Activated B cell treated with CpG ODN at 0.5 μM for 24 hours (primary cell): ENCODE measurements around the gene B3GNT7. TPM values are rescaled to one million over a fixed set of nuclear protein-coding genes. Genes with fewer than 3 reads are reported as not detected.

Experiments used
- ATAC-seq: fragments of 200-7000 bp; cut with Tn5 transposase; one replicate; pipeline ENCODE4 v1.10.0; 2021; ENCODE audit warnings: low read depth, mild to moderate bottlenecking, moderate library complexity
- CTCF ChIA-PET: fragments of 350-600 bp; sonication (Branson Sonifier 250); formaldehyde crosslinking; loops from one replicate; lab custom pipeline; 2021; ENCODE audit warnings: antibody characterized with exemption; lab: Charles Lee
- POLR2A ChIA-PET: fragments of 350-600 bp; sonication (Branson Sonifier 250); formaldehyde crosslinking; loops from one replicate; lab custom pipeline; 2021; ENCODE audit warnings: antibody characterized with exemption; lab: Charles Lee
- DNase-seq: peaks from one replicate; pipeline ENCODE4 v3.0.0; 2022
- H3K27ac Mint-ChIP-seq: one replicate; pipeline ENCODE4 v1.8.0; 2020; ENCODE audit warnings: mixed read lengths
- H3K27me3 Mint-ChIP-seq: one replicate; pipeline ENCODE4 v1.8.0; 2021; ENCODE audit warnings: mixed read lengths
- H3K36me3 Mint-ChIP-seq: one replicate; pipeline ENCODE4 v1.8.0; 2021; ENCODE audit warnings: low read depth, mixed read lengths
- H3K4me1 Mint-ChIP-seq: one replicate; pipeline ENCODE4 v1.8.0; 2021; ENCODE audit warnings: mixed read lengths
- H3K4me3 Mint-ChIP-seq: one replicate; pipeline ENCODE4 v1.8.0; 2020; ENCODE audit warnings: mild to moderate bottlenecking, mixed read lengths
- H3K9me3 Mint-ChIP-seq: one replicate; pipeline ENCODE4 v1.8.0; 2020; ENCODE audit warnings: mixed read lengths
- intact Hi-C: fragments of 100-400 bp; cut with micrococcal nuclease; formaldehyde crosslinking; loops from one replicate; pipeline ENCODE4 v1.15.1; 2024
- total RNA-seq: library from RNA; stranded (reverse); gene quantifications from 2 replicates; pipeline ENCODE4 v1.2.3, GENCODE V29; 2022
- TF ChIP-seq, protein P1 (sequence below): fragments of 200-600 bp; IDR thresholded peaks from one replicate; pipeline ENCODE4 v1.8.0; 2022; ENCODE audit warnings: antibody characterized with exemption, mild to moderate bottlenecking

B3GNT7 gene
- total RNA-seq, 1 donor from 2014 or later: 24.4 TPM

- Mint-ChIP-seq H3K4me1 (peaks cover 67% of the 10 kb centered on the region), H3K27me3 (no peaks in the 10 kb centered on the region), H3K4me3 (peak overlapping the region; percentile 97), H3K9me3 (no peaks in the 10 kb centered on the region), H3K27ac (peak overlapping the region; percentile 100), H3K36me3 (peaks cover 56% of the 10 kb centered on the region)
- CTCF ChIA-PET: interaction anchor here (0.9 to 2.7 kb wide), 8 partner anchors 11 to 320 kb away, joined by 3 to 24 read pairs (median 4); no protein-coding TSS in a partner anchor
- intact Hi-C loops: loop anchor here (1.0 to 5.0 kb wide), 8 partner anchors 11 to 1187 kb away; partner anchors contain the start of genes NCL and PSMD1
- TF ChIP-seq, protein P1, sequence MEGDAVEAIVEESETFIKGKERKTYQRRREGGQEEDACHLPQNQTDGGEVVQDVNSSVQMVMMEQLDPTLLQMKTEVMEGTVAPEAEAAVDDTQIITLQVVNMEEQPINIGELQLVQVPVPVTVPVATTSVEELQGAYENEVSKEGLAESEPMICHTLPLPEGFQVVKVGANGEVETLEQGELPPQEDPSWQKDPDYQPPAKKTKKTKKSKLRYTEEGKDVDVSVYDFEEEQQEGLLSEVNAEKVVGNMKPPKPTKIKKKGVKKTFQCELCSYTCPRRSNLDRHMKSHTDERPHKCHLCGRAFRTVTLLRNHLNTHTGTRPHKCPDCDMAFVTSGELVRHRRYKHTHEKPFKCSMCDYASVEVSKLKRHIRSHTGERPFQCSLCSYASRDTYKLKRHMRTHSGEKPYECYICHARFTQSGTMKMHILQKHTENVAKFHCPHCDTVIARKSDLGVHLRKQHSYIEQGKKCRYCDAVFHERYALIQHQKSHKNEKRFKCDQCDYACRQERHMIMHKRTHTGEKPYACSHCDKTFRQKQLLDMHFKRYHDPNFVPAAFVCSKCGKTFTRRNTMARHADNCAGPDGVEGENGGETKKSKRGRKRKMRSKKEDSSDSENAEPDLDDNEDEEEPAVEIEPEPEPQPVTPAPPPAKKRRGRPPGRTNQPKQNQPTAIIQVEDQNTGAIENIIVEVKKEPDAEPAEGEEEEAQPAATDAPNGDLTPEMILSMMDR: no peak
- POLR2A ChIA-PET: interaction anchor here (0.6 to 4.9 kb wide), 24 partner anchors 11 to 1173 kb away, joined by 3 to 50 read pairs (median 6); partner anchors contain the start of genes ARMC9, NCL and PTMA
- DNase-seq (peak; percentile 55), ATAC-seq (peak; percentile 56)
Measured at GRCh38 chr2:231394211-231395141, 1.0 kb upstream of the B3GNT7 start.

DNA sequence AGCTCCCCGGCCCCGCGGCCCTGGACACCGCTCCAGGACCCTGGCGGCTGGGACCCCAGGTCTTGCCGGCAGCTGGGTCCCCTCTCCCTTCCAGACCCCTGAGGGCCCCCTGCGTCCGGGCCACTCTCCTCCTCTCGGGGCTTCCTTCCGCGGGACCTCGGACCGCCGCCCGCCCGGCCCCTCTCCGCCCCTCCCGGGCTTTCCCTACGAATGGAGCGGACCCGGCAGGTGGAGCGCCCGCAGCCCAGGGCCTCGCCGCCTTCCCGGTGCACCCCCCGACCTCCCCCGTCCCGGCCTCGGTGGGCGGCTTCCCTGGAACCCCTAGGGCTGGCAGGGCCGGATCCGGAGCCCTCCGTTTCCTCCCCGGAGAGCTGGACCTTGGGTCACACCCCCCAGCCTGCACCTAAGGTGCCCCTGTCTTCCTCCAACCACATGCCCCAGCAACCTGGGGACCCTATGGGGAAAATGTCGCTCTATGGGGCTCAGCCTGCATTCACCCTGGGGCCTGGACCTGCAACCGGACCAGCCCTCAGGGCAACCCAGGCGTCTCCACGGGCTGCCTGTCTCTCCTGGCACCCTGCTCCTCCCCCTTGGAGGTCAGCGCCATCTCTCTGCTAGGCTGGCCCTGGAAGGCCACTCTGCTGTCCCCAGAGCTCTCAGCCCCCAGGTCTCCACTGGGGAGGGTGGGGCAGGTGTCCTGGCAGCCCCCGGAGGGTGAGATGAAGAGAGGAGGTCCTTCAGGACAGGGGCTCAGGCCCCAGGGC lies 730 bp downstream of the B3GNT7 start:
- peaks cover 61% of the 10 kb centered on the region for H3K36me3 Mint-ChIP-seq
- H3K4me1 Mint-ChIP-seq: peaks cover 59% of the 10 kb centered on the region
- DNase-seq (peak; percentile 28), ATAC-seq (no peak)
- no peaks in the 10 kb centered on the region for H3K27me3 Mint-ChIP-seq
- ChIA-PET CTCF (interaction anchor here (0.8 to 1.3 kb wide), 5 partner anchors 9 to 293 kb away, joined by 3 to 6 read pairs (median 4); no protein-coding TSS in a partner anchor), POLR2A (interaction anchor here (0.6 to 4.9 kb wide), 8 partner anchors 9 to 169 kb away, joined by 3 to 50 read pairs (median 5); partner anchors contain the start of gene NCL)
- H3K9me3 Mint-ChIP-seq: no peaks in the 10 kb centered on the region
- intact Hi-C loops: no loop called here
- peak overlapping the region; percentile 81 for H3K27ac Mint-ChIP-seq
- H3K4me3 Mint-ChIP-seq: peak overlapping the region; percentile 85
- TF ChIP-seq, protein P1: no peak

DNA sequence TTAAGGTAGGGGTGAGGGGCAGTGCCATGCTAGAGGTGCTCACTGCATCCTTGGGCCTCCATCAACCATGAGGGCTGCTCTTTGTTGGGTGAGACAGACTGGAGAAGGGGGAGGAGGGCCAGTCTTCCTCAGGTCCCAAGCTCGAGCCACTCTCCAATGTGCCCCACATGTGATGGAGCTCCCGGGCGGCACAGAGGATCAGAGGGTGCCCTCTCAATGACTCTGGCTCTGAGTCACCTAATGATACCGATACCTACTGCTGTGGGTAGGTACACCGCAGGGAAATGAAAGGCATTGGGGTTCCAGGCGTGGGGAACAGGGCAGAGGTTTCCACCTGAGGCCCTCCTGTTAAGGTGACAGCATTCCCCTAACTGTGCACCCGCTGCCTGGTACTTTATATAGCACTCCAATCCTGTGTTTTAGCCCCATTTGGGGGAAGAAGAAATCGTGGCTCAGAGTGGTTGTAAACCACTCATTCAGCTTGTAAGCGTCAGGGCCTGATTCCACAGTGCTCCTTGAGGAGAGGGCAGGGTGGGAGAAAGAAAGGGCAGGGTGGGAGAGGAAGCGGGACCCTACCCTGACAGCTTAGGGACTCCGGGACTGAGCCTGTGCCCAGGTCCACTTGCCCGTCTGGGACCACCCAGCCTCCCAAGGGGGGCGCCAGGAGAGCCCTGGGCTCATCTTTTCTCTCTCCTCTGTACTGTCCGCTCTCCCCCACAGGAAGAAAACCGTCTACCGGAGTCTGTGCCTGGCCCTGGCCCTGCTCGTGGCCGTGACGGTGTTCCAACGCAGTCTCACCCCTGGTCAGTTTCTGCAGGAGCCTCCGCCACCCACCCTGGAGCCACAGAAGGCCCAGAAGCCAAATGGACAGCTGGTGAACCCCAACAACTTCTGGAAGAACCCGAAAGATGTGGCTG lies 1.8 kb downstream of the B3GNT7 start:
- intact Hi-C loops: no loop called here
- ChIA-PET POLR2A (interaction anchor here (1.1 to 4.9 kb wide), 3 partner anchors 8 to 98 kb away, joined by 5 to 50 read pairs (median 5); partner anchors contain the start of gene NCL), CTCF (interaction anchor here (0.8 to 1.4 kb wide), 4 partner anchors 8 to 294 kb away, joined by 3 to 6 read pairs (median 4); no protein-coding TSS in a partner anchor)
- Mint-ChIP-seq H3K4me3 (peak overlapping the region; percentile 85), H3K36me3 (peaks cover 57% of the 10 kb centered on the region), H3K27ac (peak overlapping the region; percentile 78), H3K27me3 (no peaks in the 10 kb centered on the region), H3K9me3 (no peaks in the 10 kb centered on the region), H3K4me1 (peaks cover 48% of the 10 kb centered on the region)
- DNase-seq: no peak
- no peak for ATAC-seq
- TF ChIP-seq, protein P1: no peak

DNA sequence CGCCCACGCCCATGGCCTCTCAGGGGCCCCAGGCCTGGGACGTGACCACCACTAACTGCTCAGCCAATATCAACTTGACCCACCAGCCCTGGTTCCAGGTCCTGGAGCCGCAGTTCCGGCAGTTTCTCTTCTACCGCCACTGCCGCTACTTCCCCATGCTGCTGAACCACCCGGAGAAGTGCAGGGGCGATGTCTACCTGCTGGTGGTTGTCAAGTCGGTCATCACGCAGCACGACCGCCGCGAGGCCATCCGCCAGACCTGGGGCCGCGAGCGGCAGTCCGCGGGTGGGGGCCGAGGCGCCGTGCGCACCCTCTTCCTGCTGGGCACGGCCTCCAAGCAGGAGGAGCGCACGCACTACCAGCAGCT lies 2.4 kb downstream of the B3GNT7 start:
- Mint-ChIP-seq H3K4me3 (peak overlapping the region; percentile 42), H3K36me3 (peaks cover 55% of the 10 kb centered on the region), H3K4me1 (peaks cover 42% of the 10 kb centered on the region), H3K27ac (no peak overlapping the region), H3K27me3 (no peaks in the 10 kb centered on the region), H3K9me3 (no peaks in the 10 kb centered on the region)
- ChIA-PET CTCF (interaction anchor here (1.4 kb wide), 1 partner anchor 170 kb away, joined by 3 read pairs; no protein-coding TSS in a partner anchor), POLR2A (no interaction called here)
- TF ChIP-seq, protein P1: no peak
- ATAC-seq: no peak
- no peak for DNase-seq
- intact Hi-C loops: no loop called here
